NCI-H2081 treated with DMSO at 0.1 percent for 48 hours (cell line): ENCODE data around the gene CLCN2.

Source experiments
- DNase-seq: peaks from one replicate; lab custom pipeline; 2025; lab: John Stamatoyannopoulos, UW

Gene CLCN2

GRCh38 chr3:184325269-184325668 lies 36.1 kb downstream of the CLCN2 start:
- DNase-seq: no peak

- DNase-seq: no peak
Measured at GRCh38 chr3:184323696-184324095, 37.7 kb downstream of the CLCN2 start.

- no peak for DNase-seq
Measured at GRCh38 chr3:184322731-184323487, 38.5 kb downstream of the CLCN2 start.

GRCh38 chr3:184321666-184322065 lies 39.7 kb downstream of the CLCN2 start:
- DNase-seq: no peak

- no peak for DNase-seq
Measured at GRCh38 chr3:184320104-184320445, 41.3 kb downstream of the CLCN2 start.

- DNase-seq: no peak
Measured at GRCh38 chr3:184317201-184317600, 44.2 kb downstream of the CLCN2 start.

GRCh38 chr3:184316792-184317191 lies 44.6 kb downstream of the CLCN2 start:
- DNase-seq: no peak

- DNase-seq: no peak
Measured at GRCh38 chr3:184315871-184316661, 45.3 kb downstream of the CLCN2 start.

GRCh38 chr3:184315543-184315867 lies 45.9 kb downstream of the CLCN2 start:
- DNase-seq: no peak

- DNase-seq: no peak
Measured at GRCh38 chr3:184314700-184315542, 46.5 kb downstream of the CLCN2 start.

- DNase-seq: peak; percentile 90
Measured at GRCh38 chr3:184314363-184314699, 47.1 kb downstream of the CLCN2 start, which contains the start of gene EIF4G1. EIF4G1 (plus strand) TSS chr3:184314606; CDS start chr3:184315797, 1,191 bp downstream.

- no peak for DNase-seq
Measured at GRCh38 chr3:184311633-184312032, 49.8 kb downstream of the CLCN2 start.

- no peak for DNase-seq
Measured at GRCh38 chr3:184308744-184309143, 52.7 kb downstream of the CLCN2 start.

- DNase-seq: no peak
Measured at GRCh38 chr3:184307915-184308314, 53.5 kb downstream of the CLCN2 start.

GRCh38 chr3:184306341-184306972 lies 54.9 kb downstream of the CLCN2 start:
- no peak for DNase-seq

GRCh38 chr3:184305577-184305976 lies 55.8 kb downstream of the CLCN2 start:
- DNase-seq: no peak

- no peak for DNase-seq
Measured at GRCh38 chr3:184300378-184300720, 61.1 kb downstream of the CLCN2 start.

GRCh38 chr3:184299488-184300377 lies 61.7 kb downstream of the CLCN2 start:
- no peak for DNase-seq

GRCh38 chr3:184298759-184299487 lies 62.5 kb downstream of the CLCN2 start, which contains the start of gene PSMD2:
PSMD2 (plus strand) TSS chr3:184299241; CDS start chr3:184299267, 26 bp downstream.
- peak; percentile 91 for DNase-seq

GRCh38 chr3:184296616-184297015 lies 64.8 kb downstream of the CLCN2 start:
- DNase-seq: no peak
